ENCODE data around the gene DCP1A.

DNA sequence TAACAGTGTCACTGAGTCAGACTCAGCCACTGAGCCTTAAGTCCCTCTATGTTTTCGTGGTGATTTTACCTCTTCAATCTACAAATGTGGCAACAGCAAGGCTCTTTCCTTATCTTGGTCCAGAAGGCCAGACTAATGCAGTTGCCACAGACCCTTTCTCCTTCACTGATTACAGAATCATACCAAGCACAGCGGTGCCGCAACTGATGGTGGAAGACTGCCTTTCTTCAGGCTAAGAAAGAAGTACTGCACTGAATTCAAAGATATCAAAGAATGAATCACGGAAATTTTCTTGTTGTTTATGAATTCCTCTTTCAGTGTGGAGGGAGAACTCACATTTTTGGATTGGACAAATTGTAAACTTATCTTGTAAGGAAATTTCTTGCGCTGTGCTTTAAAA is 18.6 kb downstream of the DCP1A start:
- TF ChIP-seq, protein P1, sequence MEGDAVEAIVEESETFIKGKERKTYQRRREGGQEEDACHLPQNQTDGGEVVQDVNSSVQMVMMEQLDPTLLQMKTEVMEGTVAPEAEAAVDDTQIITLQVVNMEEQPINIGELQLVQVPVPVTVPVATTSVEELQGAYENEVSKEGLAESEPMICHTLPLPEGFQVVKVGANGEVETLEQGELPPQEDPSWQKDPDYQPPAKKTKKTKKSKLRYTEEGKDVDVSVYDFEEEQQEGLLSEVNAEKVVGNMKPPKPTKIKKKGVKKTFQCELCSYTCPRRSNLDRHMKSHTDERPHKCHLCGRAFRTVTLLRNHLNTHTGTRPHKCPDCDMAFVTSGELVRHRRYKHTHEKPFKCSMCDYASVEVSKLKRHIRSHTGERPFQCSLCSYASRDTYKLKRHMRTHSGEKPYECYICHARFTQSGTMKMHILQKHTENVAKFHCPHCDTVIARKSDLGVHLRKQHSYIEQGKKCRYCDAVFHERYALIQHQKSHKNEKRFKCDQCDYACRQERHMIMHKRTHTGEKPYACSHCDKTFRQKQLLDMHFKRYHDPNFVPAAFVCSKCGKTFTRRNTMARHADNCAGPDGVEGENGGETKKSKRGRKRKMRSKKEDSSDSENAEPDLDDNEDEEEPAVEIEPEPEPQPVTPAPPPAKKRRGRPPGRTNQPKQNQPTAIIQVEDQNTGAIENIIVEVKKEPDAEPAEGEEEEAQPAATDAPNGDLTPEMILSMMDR (IDR thresholded peaks at IDR 0.05; ENCODE audit: insufficient read depth, low read length, poor library complexity, severe bottlenecking) = no peak
- no peak for TF ChIP-seq EZH2phosphoT487 (conservative IDR thresholded peaks at IDR 0.05; ENCODE audit: low read length)
